ENCODE measurements around the gene ADM2.
A peak's percentile ranks its signal among the peaks of the same experiment; 100 is the strongest.

ADM2 gene

DNA sequence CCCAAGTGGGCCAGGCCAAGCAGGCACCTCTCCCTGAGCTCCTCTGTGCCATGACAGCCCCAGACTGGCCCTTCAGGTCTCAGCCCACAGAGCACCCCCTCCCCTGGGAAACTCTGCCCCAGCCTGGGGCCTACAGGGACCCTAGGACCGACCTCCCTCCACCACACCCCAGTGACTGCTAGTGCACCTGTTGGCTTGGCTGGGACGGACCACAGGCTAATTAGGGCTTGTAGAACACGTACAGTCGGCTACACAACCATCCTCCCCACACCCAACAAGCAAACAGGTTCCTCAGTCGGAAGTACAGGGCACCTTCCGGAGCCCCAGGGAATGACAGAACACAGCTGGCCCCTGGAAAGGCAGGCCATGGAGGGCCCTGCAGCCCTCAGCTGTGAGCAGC, 10.9 kb upstream of the ADM2 start:
- Histone ChIP-seq H3K4me1 (ENCODE audit: low read length) (peaks cover 34% of the 10 kb centered on the region), H3K4me3 (ENCODE audit: low read length) (peak overlapping the region; percentile 64), H3K36me3 (replicated peaks; ENCODE audit: low read depth, low read length) (no peaks in the 10 kb centered on the region), H3K79me2 (ENCODE audit: low read length) (peaks cover 55% of the 10 kb centered on the region), H2AFZ (ENCODE audit: low read depth, low read length) (no peak overlapping the region), H3K27me3 (ENCODE audit: low read depth, low read length) (no peaks in the 10 kb centered on the region), H3K4me2 (ENCODE audit: low read length) (peak overlapping the region; percentile 71), H3K9ac (ENCODE audit: low read length) (no peak overlapping the region), H3K9me3 (ENCODE audit: insufficient read depth, low read length) (no peaks in the 10 kb centered on the region), H4K20me1 (ENCODE audit: insufficient read depth, low read length) (peaks cover 29% of the 10 kb centered on the region), H3K27ac (ENCODE audit: low read length) (peak overlapping the region; percentile 36)
- no peak for TF ChIP-seq EZH2phosphoT487 (IDR thresholded peaks at IDR 0.05; ENCODE audit: low read depth)
- TF ChIP-seq, protein P1, sequence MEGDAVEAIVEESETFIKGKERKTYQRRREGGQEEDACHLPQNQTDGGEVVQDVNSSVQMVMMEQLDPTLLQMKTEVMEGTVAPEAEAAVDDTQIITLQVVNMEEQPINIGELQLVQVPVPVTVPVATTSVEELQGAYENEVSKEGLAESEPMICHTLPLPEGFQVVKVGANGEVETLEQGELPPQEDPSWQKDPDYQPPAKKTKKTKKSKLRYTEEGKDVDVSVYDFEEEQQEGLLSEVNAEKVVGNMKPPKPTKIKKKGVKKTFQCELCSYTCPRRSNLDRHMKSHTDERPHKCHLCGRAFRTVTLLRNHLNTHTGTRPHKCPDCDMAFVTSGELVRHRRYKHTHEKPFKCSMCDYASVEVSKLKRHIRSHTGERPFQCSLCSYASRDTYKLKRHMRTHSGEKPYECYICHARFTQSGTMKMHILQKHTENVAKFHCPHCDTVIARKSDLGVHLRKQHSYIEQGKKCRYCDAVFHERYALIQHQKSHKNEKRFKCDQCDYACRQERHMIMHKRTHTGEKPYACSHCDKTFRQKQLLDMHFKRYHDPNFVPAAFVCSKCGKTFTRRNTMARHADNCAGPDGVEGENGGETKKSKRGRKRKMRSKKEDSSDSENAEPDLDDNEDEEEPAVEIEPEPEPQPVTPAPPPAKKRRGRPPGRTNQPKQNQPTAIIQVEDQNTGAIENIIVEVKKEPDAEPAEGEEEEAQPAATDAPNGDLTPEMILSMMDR (IDR thresholded peaks at IDR 0.05; ENCODE audit: low read depth, low read length): no peak

- no peak overlapping the region for H3K27ac ChIP-seq (ENCODE audit: low read length)
- H4K20me1 ChIP-seq (ENCODE audit: insufficient read depth, low read length): peaks cover 29% of the 10 kb centered on the region
- H3K9ac ChIP-seq (ENCODE audit: low read length): no peak overlapping the region
- H3K79me2 ChIP-seq (ENCODE audit: low read length): peaks cover 55% of the 10 kb centered on the region
- H3K4me2 ChIP-seq (ENCODE audit: low read length): no peak overlapping the region
- no peaks in the 10 kb centered on the region for H3K36me3 ChIP-seq (replicated peaks; ENCODE audit: low read depth, low read length)
- H2AFZ ChIP-seq (ENCODE audit: low read depth, low read length): no peak overlapping the region
- TF ChIP-seq EZH2phosphoT487 (IDR thresholded peaks at IDR 0.05; ENCODE audit: low read depth): no peak
- TF ChIP-seq, protein P1 (IDR thresholded peaks at IDR 0.05; ENCODE audit: low read depth, low read length): no peak
- no peaks in the 10 kb centered on the region for H3K27me3 ChIP-seq (ENCODE audit: low read depth, low read length)
- no peaks in the 10 kb centered on the region for H3K9me3 ChIP-seq (ENCODE audit: insufficient read depth, low read length)
- peaks cover 35% of the 10 kb centered on the region for H3K4me1 ChIP-seq (ENCODE audit: low read length)
- H3K4me3 ChIP-seq (ENCODE audit: low read length): no peak overlapping the region
These were observed 10.0 kb upstream of the ADM2 start for GRCh38 chr22:50471197-50471847.

- H2AFZ ChIP-seq (ENCODE audit: low read depth, low read length): no peak overlapping the region
- H3K9me3 ChIP-seq (ENCODE audit: insufficient read depth, low read length): no peaks in the 10 kb centered on the region
- no peak overlapping the region for H3K27ac ChIP-seq (ENCODE audit: low read length)
- H3K79me2 ChIP-seq (ENCODE audit: low read length): peaks cover 55% of the 10 kb centered on the region
- H3K9ac ChIP-seq (ENCODE audit: low read length): no peak overlapping the region
- no peak overlapping the region for H3K4me3 ChIP-seq (ENCODE audit: low read length)
- TF ChIP-seq, protein P1 (IDR thresholded peaks at IDR 0.05; ENCODE audit: low read depth, low read length): no peak
- TF ChIP-seq EZH2phosphoT487 (IDR thresholded peaks at IDR 0.05; ENCODE audit: low read depth): no peak
- no peak overlapping the region for H3K4me2 ChIP-seq (ENCODE audit: low read length)
- H3K4me1 ChIP-seq (ENCODE audit: low read length): peaks cover 35% of the 10 kb centered on the region
- no peaks in the 10 kb centered on the region for H3K36me3 ChIP-seq (replicated peaks; ENCODE audit: low read depth, low read length)
- peaks cover 29% of the 10 kb centered on the region for H4K20me1 ChIP-seq (ENCODE audit: insufficient read depth, low read length)
- H3K27me3 ChIP-seq (ENCODE audit: low read depth, low read length): no peaks in the 10 kb centered on the region
These were observed 9.4 kb upstream of the ADM2 start for GRCh38 chr22:50471962-50472361.

DNA sequence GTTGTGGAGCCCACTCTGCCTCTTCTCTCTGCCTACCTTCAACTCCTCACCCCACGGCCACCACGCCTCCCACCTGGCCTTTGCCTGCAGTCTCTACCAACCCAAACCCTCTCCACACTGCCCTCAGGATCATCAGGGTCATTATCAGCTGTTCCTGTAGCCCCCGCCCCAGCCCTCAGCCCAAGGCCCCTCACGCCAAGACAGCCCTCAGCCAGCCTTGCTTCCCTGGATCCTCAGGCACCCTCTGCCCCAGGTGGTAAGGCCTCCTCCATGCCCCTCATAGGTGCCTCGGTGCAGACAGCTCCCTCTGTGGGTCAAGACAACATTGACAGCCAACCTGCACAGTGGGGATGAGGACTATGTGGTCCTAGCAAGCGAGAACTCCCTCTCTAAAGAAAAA, 8.3 kb upstream of the ADM2 start:
- no peak overlapping the region for H3K9ac ChIP-seq (ENCODE audit: low read length)
- H3K9me3 ChIP-seq (ENCODE audit: insufficient read depth, low read length): no peaks in the 10 kb centered on the region
- H3K27me3 ChIP-seq (ENCODE audit: low read depth, low read length): no peaks in the 10 kb centered on the region
- H2AFZ ChIP-seq (ENCODE audit: low read depth, low read length): no peak overlapping the region
- no peak overlapping the region for H3K27ac ChIP-seq (ENCODE audit: low read length)
- peaks cover 35% of the 10 kb centered on the region for H3K4me1 ChIP-seq (ENCODE audit: low read length)
- H3K36me3 ChIP-seq (replicated peaks; ENCODE audit: low read depth, low read length): no peaks in the 10 kb centered on the region
- TF ChIP-seq EZH2phosphoT487 (IDR thresholded peaks at IDR 0.05; ENCODE audit: low read depth): no peak
- TF ChIP-seq, protein P1 (IDR thresholded peaks at IDR 0.05; ENCODE audit: low read depth, low read length): peak; percentile 47
- H4K20me1 ChIP-seq (ENCODE audit: insufficient read depth, low read length): peaks cover 29% of the 10 kb centered on the region
- H3K4me3 ChIP-seq (ENCODE audit: low read length): peak overlapping the region; percentile 96; the same call in 1 of the 2 replicates
- peak overlapping the region; percentile 91 for H3K4me2 ChIP-seq (ENCODE audit: low read length)
- H3K79me2 ChIP-seq (ENCODE audit: low read length): peaks cover 55% of the 10 kb centered on the region

All from OCI-LY3 (cell line).